ENCODE measurements around the gene TEP1. TPM values are rescaled to one million over a fixed set of nuclear protein-coding genes. Genes with fewer than 3 reads are reported as not detected.

Gene TEP1
- total RNA-seq, 4 donors from 2014 or later, result 72.2 to 216 (median 79.9) TPM

- Histone ChIP-seq H3K4me1 (no peaks in the 10 kb centered on the region), H3K9me3 (no peaks in the 10 kb centered on the region), H3K4me3 (no peak overlapping the region), H3K27me3 (no peaks in the 10 kb centered on the region), H3K36me3 (peaks cover 0 to 94% (median 46%) of the 10 kb centered on the region in 4 donors), H3K27ac (no peak overlapping the region)
- WGBS, 2 donors (ENCODE audit: low coverage in 1 of 2), result 77 to 80% methylated on average over 1 to 6 of the region's 6 CpGs
- in situ Hi-C loops (cut with MboI; ENCODE audit: low pct_ligation_motif_present in 1 of 4, low pct_unique_long_range_greater_than_20kb in 1 of 4, low sequenced_read_pairs in 3 of 4) (no loop called here), intact Hi-C loops (cut with DNase I; ENCODE audit: low total_unique reads) (no loop called here)
- no peak for DNase-seq
- TF ChIP-seq EP300 (IDR thresholded peaks at IDR 0.05; ENCODE audit: low read depth), result no peak
Measured at GRCh38 chr14:20387576-20387975, 25.7 kb downstream of the TEP1 start.

- peaks cover 0 to 95% (median 46%) of the 10 kb centered on the region in 4 donors for H3K36me3 ChIP-seq
- 93% methylated on average over 16 of the region's 17 CpGs; no CpG with 5 or more reads in 1 of the 2 donors for WGBS, 2 donors (ENCODE audit: low coverage in 1 of 2)
- in situ Hi-C loops (cut with MboI; ENCODE audit: low pct_ligation_motif_present in 1 of 4, low pct_unique_long_range_greater_than_20kb in 1 of 4, low sequenced_read_pairs in 3 of 4), result no loop called here
- no peak for DNase-seq
- no peaks in the 10 kb centered on the region for H3K27me3 ChIP-seq
- H3K4me1 ChIP-seq, result no peaks in the 10 kb centered on the region
- H3K27ac ChIP-seq, result no peak overlapping the region
- no peak overlapping the region for H3K4me3 ChIP-seq
- TF ChIP-seq EP300 (IDR thresholded peaks at IDR 0.05; ENCODE audit: low read depth) (no peak), POLR2A (IDR thresholded peaks at IDR 0.05) (no peak), POLR2AphosphoS5 (IDR thresholded peaks at IDR 0.05) (no peak), CTCF (IDR thresholded peaks at IDR 0.05) (no peak)
- intact Hi-C loops (cut with DNase I; ENCODE audit: low total_unique reads), result no loop called here
- no peaks in the 10 kb centered on the region for H3K9me3 ChIP-seq
Measured at GRCh38 chr14:20386276-20386855, 26.9 kb downstream of the TEP1 start.

GRCh38 chr14:20384886-20385285 lies 28.4 kb downstream of the TEP1 start:
- Histone ChIP-seq H3K36me3 (peaks cover 0 to 91% (median 44%) of the 10 kb centered on the region in 4 donors), H3K27ac (no peak overlapping the region), H3K9me3 (no peaks in the 10 kb centered on the region), H3K4me3 (no peak overlapping the region), H3K27me3 (no peaks in the 10 kb centered on the region), H3K4me1 (no peaks in the 10 kb centered on the region)
- 96% methylated on average over 5 of the region's 5 CpGs; no CpG with 5 or more reads in 1 of the 2 donors for WGBS, 2 donors (ENCODE audit: low coverage in 1 of 2)
- in situ Hi-C loops (cut with MboI; ENCODE audit: low pct_ligation_motif_present in 1 of 4, low pct_unique_long_range_greater_than_20kb in 1 of 4, low sequenced_read_pairs in 3 of 4) (no loop called here), intact Hi-C loops (cut with DNase I; ENCODE audit: low total_unique reads) (no loop called here)
- no peak for TF ChIP-seq CTCF (IDR thresholded peaks at IDR 0.05)
- no peak for TF ChIP-seq EP300 (IDR thresholded peaks at IDR 0.05; ENCODE audit: low read depth)
- no peak for TF ChIP-seq POLR2A (IDR thresholded peaks at IDR 0.05)
- no peak for TF ChIP-seq POLR2AphosphoS5 (IDR thresholded peaks at IDR 0.05)
- no peak for DNase-seq

- H3K27me3 ChIP-seq, result no peaks in the 10 kb centered on the region
- peaks cover 0 to 92% (median 44%) of the 10 kb centered on the region in 4 donors for H3K36me3 ChIP-seq
- DNase-seq, result no peak
- no peak overlapping the region for H3K4me3 ChIP-seq
- TF ChIP-seq POLR2AphosphoS5 (IDR thresholded peaks at IDR 0.05), result no peak
- no peak for TF ChIP-seq POLR2A (IDR thresholded peaks at IDR 0.05)
- no peak for TF ChIP-seq EP300 (IDR thresholded peaks at IDR 0.05; ENCODE audit: low read depth)
- TF ChIP-seq CTCF (IDR thresholded peaks at IDR 0.05), result no peak
- H3K9me3 ChIP-seq, result no peaks in the 10 kb centered on the region
- no peaks in the 10 kb centered on the region for H3K4me1 ChIP-seq
- intact Hi-C loops (cut with DNase I; ENCODE audit: low total_unique reads), result no loop called here
- in situ Hi-C loops (cut with MboI; ENCODE audit: low pct_ligation_motif_present in 1 of 4, low pct_unique_long_range_greater_than_20kb in 1 of 4, low sequenced_read_pairs in 3 of 4), result no loop called here
- no peak overlapping the region for H3K27ac ChIP-seq
- WGBS, 2 donors (ENCODE audit: low coverage in 1 of 2), result 90% methylated on average over 7 of the region's 7 CpGs; no CpG with 5 or more reads in 1 of the 2 donors
Measured at GRCh38 chr14:20384321-20384720, 29.0 kb downstream of the TEP1 start.

GRCh38 chr14:20383636-20384035 lies 29.7 kb downstream of the TEP1 start:
- peaks cover 0 to 96% (median 43%) of the 10 kb centered on the region in 4 donors for H3K36me3 ChIP-seq

More at GRCh38 chr14:20383636-20384035, 29.7 kb downstream of the TEP1 start:
- no peak for TF ChIP-seq POLR2A (IDR thresholded peaks at IDR 0.05)
- Histone ChIP-seq H3K27me3 (no peaks in the 10 kb centered on the region), H3K27ac (no peak overlapping the region), H3K9me3 (no peaks in the 10 kb centered on the region), H3K4me3 (no peak overlapping the region), H3K4me1 (no peaks in the 10 kb centered on the region)
- in situ Hi-C loops (cut with MboI; ENCODE audit: low pct_ligation_motif_present in 1 of 4, low pct_unique_long_range_greater_than_20kb in 1 of 4, low sequenced_read_pairs in 3 of 4) (no loop called here), intact Hi-C loops (cut with DNase I; ENCODE audit: low total_unique reads) (no loop called here)
- no peak for DNase-seq
- WGBS, 2 donors (ENCODE audit: low coverage in 1 of 2), result 89% methylated on average over 5 of the region's 5 CpGs; no CpG with 5 or more reads in 1 of the 2 donors

Data from transverse colon (tissue), 4 donors.